Measurements from ENCODE around the gene KANSL3.
A peak's percentile ranks its signal among the peaks of the same experiment; 100 is the strongest.

The KANSL3 gene

DNA sequence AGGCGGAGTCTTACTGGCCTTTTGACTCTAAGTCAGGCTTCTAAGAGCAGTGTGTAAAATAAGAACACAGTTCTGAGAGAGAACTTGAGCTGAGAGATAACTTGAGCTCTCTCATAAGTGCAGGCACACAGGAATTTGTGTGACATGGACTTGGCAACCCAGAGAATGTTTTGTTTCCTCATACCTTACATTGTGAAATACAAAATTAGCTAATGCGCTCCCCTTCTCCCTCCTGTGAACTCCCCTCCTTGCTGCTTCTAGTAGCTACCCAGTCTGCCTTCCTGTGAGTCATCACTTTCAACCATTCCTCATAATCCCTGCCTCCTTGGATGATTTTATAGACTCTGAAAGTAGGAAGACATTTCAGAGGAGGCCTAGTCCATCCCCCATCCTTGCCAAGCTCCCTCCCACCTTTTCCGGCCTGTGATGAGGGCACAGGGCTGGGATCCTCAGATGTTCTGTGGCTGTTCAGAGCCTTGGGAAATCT, 27.0 kb upstream of the KANSL3 start:
- in situ Hi-C loops (cut with HindIII; ENCODE audit: low sequenced_read_pairs): no loop called here
- H3K4me3 ChIP-seq (ENCODE audit: low read depth, low read length): no peak overlapping the region
- DNase-seq (ENCODE audit: low read depth): peak; percentile 83
- TF ChIP-seq, protein P1, sequence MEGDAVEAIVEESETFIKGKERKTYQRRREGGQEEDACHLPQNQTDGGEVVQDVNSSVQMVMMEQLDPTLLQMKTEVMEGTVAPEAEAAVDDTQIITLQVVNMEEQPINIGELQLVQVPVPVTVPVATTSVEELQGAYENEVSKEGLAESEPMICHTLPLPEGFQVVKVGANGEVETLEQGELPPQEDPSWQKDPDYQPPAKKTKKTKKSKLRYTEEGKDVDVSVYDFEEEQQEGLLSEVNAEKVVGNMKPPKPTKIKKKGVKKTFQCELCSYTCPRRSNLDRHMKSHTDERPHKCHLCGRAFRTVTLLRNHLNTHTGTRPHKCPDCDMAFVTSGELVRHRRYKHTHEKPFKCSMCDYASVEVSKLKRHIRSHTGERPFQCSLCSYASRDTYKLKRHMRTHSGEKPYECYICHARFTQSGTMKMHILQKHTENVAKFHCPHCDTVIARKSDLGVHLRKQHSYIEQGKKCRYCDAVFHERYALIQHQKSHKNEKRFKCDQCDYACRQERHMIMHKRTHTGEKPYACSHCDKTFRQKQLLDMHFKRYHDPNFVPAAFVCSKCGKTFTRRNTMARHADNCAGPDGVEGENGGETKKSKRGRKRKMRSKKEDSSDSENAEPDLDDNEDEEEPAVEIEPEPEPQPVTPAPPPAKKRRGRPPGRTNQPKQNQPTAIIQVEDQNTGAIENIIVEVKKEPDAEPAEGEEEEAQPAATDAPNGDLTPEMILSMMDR (IDR thresholded peaks at IDR 0.05; ENCODE audit: low read depth, low read length, missing control alignments): no peak

DNA sequence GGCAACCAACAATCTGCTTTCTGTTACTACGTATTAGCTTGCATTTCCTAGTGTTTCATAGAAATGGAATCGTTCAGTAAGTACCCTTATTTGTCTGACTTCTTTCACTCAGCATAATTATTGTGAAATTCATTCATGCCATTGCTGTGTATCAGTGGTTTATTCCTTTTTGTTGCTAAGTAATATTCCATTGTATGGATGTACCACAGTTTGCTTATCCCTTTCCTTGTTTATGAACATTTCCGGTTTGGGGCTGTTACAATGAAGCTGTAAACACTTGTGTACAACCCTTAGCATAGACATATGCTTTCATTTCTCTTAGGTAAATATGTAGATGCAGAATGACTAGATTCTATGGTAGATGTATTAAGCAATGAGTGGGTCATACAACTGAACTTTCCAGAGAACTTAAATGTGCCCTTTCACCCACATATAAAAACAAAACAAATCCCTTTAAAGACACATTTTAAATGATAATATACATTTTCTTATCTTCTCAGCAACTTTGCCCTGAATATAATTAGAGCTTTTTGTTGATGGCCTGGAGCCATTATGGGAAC, 26.3 kb upstream of the KANSL3 start:
- in situ Hi-C loops (cut with HindIII; ENCODE audit: low sequenced_read_pairs): no loop called here
- H3K4me3 ChIP-seq (ENCODE audit: low read depth, low read length): no peak overlapping the region
- no peak for DNase-seq (ENCODE audit: low read depth)
- TF ChIP-seq, protein P1 (IDR thresholded peaks at IDR 0.05; ENCODE audit: low read depth, low read length, missing control alignments): no peak

DNA sequence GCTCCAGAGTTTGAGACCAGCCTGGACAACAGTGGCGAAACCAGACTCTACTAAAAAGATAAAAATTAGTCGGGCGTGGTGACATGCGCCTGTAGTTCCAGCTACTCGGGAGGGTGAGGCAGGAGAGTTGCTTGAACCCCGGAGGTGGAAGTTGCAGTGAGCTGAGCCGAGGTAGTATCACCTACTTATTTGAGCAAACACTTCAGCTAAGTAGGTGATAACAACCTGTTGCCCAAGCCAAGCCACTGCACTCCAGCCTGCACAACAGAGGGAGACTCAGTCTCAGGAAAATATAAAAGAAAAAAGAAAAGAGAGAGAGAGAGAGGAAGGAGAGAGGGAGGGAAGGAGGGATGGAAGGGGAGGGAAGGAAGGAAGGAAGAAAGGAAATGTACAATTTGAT, 25.7 kb upstream of the KANSL3 start:
- in situ Hi-C loops (cut with HindIII; ENCODE audit: low sequenced_read_pairs): no loop called here
- TF ChIP-seq, protein P1 (IDR thresholded peaks at IDR 0.05; ENCODE audit: low read depth, low read length, missing control alignments): no peak
- H3K4me3 ChIP-seq (ENCODE audit: low read depth, low read length): no peak overlapping the region
- no peak for DNase-seq (ENCODE audit: low read depth)

DNA sequence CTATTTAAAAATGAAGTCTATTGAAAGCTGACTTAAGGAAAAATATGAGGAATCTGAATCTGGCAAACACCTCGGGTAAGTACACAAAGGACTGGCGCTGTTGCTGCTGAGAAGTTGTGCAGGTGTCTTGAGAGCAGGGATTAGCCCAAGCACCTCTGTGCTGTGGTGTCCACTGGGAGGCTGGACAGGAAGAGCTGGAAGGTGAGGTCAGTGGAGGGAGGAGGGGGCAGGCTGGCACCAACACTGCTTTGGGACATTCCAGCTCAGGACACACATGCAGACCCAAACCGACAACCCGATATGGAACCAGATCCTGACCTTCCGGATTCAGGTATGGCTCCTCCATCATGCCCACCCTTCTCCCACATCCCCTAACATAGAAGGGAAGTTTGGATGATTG, 25.1 kb upstream of the KANSL3 start:
- no peak overlapping the region for H3K4me3 ChIP-seq (ENCODE audit: low read depth, low read length)
- in situ Hi-C loops (cut with HindIII; ENCODE audit: low sequenced_read_pairs): no loop called here
- TF ChIP-seq, protein P1 (IDR thresholded peaks at IDR 0.05; ENCODE audit: low read depth, low read length, missing control alignments): no peak

DNA sequence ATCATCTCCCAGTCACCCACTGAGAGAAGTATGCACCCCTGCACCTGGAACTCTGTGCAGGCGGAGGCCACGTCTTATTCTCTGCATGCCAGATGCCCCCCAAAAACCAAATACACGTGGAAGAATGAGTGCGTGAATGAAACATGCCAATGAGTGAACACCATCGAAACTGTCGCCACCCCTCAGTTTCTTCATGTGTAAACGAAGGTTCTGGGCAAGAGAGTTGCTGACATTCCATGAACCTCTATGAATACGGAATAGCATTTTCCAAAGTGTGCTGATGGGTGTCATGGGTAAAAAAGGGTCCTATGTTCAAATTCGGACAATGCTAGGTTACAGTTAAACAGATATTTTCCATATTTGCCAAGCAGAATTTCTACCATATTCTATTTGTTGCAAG, 24.2 kb upstream of the KANSL3 start:
- in situ Hi-C loops (cut with HindIII; ENCODE audit: low sequenced_read_pairs): no loop called here
- TF ChIP-seq, protein P1 (IDR thresholded peaks at IDR 0.05; ENCODE audit: low read depth, low read length, missing control alignments): no peak
- DNase-seq (ENCODE audit: low read depth): no peak
- H3K4me3 ChIP-seq (ENCODE audit: low read depth, low read length): no peak overlapping the region

More for the DNA sequence above, 25.1 kb upstream of the KANSL3 start:
- no peak for DNase-seq (ENCODE audit: low read depth)

DNA sequence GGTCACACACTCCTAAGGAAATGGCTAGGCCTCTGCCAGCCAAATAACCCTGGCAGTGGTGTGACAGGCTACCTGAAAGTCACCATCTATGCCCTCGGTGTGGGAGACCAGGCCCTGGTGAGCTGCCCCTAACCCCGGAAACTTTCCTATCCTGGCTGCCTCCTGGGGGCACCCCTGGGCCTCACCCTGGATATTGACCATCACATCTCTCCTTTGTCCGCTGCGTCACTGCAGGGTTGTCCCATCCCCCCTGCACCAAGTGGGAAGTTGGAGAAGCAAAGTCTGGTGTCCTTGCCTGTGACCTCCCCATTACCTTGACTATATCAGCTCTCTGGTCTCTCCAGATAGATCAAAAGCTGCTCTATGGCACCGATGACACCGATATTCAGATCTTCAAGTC, 23.2 kb upstream of the KANSL3 start:
- in situ Hi-C loops (cut with HindIII; ENCODE audit: low sequenced_read_pairs): no loop called here
- no peak for DNase-seq (ENCODE audit: low read depth)
- no peak overlapping the region for H3K4me3 ChIP-seq (ENCODE audit: low read depth, low read length)
- TF ChIP-seq, protein P1 (IDR thresholded peaks at IDR 0.05; ENCODE audit: low read depth, low read length, missing control alignments): no peak
